Pons (tissue), 1 donor: ENCODE measurements around the gene PRPF6.

Source experiments
- DNase-seq: peaks from one replicate; pipeline ENCODE4 v3.0.0-alpha.2; 2016; ENCODE audit warnings: low spot score

The PRPF6 gene

DNA sequence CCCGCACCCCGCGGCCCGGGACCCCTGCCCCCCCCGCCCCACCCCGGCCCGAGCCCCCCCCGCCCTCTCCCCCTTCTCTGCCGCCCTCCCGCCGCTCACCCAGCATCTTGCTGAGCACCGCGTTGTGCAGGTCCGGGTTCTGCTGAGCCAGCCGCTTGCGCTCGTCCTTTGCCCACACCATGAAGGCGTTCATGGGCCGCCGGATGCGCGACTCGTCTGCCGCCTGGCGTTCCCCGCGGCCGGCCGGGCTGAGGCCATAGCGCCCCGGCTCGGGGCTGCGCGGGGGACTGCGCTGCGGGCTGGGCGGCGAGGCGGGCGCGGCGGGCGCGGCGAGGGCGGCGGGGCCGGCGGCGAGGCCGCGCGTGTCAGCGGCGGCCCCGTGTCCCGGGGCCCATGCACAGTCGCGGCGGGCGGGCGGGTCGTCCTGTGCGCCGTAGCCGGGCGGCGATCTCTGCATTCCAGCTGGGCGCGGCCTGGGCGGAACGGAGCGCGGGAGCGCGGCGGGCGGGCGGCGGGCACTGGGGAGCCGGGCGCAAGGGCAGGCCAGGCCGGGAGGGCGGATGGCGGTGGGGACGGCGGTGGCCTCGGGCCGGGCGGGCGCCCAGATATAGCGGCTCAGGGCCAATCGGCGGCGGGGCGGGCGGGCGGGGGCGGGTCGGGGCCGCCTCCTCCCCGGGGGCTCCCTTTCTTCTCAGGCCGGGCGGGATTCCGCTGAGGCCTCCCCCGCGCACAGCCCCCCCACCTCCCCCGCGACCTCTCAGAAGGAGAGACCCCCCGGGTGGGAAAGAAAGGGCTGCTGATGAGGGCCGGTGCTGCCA lies 68.3 kb downstream of the PRPF6 start, which contains the start of gene SOX18:
SOX18 (minus strand) TSS at position 580 of the 818 bp plus-strand sequence; CDS start at position 457, 123 bp downstream.
- no peak for DNase-seq

DNA sequence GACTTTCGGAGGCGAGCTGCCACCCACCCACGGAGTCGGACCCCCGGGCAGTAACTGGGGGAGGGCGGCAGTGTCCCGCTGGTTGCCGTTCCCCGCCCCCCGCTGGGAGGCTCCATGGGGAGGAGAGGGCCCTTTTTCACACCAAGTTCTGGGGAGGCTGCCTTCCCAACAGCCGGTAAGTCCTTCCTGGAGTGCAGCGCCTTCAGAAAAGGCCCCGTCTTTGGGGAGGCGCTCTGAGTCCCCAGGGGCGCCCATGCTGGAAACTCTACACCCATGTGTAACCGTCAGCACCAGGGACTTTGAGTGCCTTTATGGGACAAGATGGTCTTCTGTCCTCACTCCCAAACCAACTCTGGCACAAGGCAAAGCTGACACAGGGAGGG lies 68.9 kb downstream of the PRPF6 start:
- DNase-seq = no peak

DNA sequence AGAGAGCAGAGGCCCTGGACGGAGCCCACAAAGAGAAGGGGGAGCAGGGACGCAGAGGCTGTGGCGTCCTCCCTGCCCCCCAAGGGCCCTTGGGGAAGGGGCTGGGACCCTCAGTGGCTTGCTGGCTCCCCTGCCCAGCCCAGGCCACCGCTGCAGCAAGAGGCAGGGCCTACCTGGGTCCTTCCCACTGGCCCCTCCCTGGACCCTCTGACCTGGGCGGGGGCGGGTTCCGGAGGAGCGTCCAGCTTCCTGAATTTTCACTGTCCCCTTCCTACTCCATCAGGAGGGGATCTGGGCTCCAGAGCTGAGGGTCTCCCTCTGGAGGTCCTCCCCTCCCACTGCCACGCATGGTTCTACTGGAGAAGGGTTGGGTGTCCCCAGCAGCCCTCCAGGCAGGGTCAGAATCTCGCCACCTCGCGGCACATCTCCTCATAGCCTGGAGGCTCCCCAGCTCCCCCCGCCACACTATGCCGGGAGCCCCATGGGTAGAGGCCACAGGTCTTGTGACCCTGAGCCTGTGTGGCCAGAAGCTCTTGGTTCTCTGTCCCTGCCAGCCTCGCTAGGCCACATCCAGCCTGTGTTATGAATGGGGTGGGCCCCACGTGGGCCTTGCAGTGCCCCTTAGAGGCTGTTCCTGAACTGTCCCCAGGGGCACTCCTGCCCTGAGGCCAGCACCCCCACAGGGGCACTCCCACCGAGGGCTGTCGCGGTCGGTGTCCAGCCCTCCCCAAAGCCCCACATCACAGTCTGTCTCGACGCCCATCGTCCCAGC lies 69.5 kb downstream of the PRPF6 start:
- DNase-seq = no peak

DNA sequence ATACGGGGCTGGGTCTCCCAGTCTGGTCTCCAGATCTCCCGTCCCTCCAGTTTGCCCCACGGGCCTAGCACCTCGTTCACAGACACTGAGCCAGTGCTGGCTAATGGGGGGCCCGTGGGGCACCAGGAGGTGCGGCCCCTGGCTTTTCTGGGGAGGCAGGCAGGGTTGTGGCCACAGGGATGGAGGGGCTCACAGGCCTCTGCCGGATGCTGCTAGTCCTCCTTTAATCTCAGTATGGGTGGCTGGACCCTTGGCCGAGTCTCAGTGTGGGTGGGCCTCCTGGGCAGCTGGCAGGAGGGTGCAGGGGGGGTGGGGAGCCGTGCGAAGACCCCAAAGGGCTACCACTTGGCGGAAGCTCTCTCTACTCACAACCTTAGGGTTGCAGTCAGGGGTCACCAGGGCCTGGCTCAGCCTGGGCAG lies 70.1 kb downstream of the PRPF6 start:
- no peak for DNase-seq

DNA sequence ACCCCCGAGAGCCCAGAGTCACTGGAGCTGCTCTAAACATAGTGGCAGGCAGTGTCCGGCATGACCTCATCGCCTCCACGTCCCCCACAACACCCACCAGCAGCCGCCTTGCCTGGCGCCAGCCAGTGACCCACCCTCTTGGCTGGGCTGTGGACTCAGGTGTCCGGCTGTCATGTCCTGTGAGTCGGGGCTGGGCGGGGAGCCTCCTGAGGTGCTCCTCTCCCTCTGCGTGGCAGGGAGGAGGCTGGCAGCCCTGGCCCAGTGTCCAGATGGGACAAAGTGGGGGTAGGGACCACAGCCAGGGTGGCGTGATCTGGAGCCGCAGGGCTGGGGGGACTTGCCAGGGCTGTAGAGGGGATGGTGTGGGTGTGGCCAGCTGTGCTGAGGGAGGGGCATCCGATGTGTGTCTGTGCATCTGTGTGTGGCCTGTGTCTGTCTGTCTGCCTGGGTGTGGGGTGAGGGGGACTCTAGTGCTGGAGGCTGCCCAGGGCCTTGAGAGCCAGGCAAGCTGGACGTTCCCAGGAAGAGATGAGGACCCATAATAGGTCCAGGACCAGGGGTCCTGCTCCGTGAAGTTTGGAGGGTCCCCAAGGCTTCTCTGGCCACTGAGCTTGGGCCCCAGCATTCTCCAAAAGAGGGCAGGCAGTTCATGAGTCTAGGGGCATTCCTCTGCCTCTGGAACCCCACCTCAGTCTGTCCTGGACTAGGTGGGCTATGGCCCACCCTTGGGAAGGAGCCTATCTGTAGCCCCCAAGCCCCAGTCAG lies 70.8 kb downstream of the PRPF6 start:
- DNase-seq = no peak

DNA sequence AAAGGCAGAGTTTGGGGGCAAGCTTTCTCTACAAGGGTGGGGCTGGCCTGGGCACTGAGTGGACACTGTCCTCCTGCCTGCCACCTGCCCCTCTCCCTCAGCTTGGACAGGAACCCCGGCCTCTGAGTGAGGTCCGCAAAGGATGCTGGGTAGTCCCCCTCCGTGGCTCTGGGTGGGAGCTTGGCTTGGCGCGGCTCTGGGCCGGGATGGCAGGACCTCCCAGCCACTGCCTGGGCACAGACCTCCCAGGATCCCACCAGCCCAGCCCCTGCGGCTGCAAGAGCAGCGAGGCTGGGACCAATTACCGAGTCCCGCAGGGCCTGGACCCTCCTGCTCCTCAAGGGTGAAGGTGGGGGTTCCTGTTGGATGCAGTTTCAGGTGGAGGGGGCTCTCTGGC lies 71.4 kb downstream of the PRPF6 start:
- no peak for DNase-seq

DNA sequence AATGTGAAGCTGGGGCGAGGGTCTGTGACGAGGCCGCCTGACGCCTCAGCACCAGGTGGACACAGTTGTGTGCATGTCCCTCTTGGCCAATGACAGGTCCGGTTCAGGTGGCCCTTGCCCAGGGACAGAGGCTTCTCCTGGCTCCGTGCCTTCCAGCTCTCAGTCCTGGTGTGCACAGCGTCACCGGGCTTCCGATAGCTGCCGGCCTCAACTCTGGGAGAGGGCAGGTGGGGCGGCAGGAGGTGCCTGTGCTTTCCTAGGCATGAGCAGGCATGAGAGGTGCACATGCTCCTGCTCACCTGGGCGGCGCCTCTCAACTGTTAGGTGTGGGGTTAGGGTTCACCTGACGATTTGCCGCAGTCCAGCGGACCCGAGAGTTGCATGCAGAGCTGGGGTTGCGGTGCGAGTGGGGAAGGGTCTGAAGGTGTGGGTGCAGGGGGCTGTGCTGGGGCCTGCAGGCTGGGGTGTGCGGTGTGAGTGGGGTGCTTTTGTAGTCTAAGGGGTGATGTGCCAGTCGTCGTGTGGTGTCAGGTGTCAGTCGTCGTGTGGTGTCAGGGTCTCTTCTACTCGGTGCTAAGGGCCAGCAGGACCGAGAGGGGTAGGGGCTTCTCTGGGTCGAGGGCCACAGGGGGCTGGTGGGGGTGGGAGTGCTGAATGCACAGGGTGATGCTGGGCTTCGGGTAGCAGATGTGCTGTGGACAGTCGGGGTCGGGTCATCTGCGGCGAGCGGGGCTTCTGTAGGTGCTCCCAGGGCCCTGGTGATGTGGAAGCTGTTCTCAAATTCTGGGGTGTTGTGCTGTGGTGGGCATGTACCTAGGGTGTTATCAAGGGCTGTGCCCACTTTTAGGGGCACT lies 72.3 kb downstream of the PRPF6 start:
- no peak for DNase-seq

DNA sequence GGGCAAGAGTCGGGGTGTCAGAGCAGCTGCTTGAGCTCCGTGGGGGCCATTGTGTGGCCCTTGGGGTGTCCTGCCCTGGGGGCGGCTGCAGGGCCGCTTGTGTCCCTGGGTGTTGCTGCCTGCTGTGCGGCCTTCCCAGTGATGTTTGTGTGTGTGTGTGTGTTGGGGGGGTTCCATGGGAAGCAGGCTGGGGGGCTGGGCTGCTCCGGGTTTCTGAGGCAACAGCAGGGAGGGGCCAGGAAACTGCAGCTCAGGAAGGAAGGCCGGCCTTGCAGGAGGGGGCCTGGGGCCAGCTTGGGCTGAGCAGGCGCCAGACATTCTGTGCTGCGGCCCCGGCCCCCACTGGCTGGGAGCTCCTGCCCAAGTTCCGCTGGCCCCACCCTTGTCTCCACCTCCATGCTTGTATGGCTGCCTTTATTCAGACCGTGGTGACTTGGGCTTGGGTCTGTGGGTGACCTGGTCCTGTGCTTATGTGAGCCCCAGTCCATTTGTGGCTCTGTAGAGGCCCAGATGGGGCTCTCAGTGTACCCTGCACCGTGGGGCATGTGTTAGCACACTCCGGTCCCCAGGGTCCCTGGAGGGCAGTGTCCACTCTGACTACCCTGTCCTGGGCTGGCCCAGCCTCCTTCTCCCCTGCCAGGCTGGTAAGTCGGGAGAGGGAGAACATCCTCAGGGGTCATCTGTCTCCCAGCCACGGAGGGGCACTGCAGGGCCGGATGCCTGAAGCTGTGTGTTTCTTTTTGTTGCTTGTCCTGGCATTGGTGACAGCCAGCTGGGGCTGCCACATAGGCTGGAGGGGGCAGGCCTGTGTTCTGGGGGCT lies 73.1 kb downstream of the PRPF6 start:
- DNase-seq = no peak

DNA sequence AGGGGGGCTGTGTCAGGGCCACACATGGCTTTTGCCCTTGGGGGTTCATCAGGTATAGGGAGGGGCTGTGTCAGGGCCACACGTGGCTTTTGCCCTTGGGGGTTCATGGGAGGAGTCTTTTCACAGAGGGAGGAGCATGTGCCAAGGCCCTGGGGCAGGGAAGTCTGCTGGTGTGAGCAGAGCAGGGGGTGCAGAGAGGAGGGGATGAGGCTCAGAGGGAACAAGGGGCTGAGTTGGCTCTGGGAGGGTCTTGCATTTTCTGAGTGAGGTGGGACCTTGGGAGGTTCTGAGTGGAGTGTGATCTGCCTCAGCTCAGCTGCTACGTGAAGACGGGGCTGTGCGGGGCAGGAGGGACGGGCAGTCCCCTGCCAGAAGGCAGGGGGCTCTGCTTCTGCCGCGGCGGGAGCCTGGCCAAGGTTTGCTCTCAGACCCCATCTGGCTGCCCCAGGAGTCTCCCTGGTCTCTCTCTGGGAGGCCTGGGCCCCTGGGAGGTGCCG lies 74.5 kb downstream of the PRPF6 start:
- no peak for DNase-seq

DNA sequence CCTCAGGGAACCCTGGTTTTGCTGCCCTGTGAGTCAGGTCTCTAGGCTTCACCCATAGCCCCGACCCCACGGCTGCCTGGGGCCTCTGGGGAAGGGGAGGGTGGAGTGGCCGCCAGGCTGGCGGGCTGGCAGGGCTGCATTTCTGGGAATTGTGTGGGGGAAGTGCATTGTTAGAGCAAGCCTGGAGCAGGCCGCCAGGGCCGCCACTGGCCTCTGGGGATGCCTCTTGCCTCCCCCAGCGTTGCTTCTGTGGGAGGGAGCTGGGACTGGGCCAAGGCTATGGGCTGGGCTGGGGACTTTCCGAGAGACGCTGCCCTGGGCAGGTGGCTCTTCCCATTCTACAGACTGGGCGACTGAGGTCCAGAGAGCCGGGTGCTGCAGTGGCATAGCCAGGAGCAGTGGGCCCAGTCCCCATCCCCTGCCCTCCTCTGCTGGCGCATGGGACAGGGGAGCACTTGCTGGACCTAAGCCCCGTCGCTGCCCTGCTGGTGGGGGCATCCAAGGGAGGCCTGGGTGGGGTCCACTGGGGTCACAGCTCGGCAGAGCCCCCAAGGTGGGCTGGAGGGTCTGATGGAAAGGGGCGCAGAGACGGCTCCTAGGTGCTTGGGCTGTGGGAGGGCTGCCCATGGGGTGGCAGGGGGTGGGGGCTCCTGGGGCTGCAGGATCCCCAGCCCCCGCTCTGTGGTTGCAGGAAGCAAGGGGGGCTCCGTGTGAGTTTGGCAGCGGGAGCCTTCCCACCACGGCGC lies 75.1 kb downstream of the PRPF6 start:
- DNase-seq = no peak

DNA sequence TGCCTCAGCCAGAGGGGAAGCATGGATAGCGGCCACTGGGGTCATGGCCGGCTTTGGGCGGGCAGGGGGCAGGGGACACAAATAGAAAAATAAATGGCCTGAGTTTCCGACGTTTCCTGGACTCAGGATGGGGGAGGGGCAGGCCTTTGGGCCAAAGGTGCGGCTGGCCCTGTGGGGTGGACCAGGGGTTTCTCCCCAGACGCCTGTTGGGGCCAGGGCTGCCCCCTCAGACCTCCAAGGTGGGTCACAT lies 75.6 kb downstream of the PRPF6 start:
- DNase-seq = no peak

DNA sequence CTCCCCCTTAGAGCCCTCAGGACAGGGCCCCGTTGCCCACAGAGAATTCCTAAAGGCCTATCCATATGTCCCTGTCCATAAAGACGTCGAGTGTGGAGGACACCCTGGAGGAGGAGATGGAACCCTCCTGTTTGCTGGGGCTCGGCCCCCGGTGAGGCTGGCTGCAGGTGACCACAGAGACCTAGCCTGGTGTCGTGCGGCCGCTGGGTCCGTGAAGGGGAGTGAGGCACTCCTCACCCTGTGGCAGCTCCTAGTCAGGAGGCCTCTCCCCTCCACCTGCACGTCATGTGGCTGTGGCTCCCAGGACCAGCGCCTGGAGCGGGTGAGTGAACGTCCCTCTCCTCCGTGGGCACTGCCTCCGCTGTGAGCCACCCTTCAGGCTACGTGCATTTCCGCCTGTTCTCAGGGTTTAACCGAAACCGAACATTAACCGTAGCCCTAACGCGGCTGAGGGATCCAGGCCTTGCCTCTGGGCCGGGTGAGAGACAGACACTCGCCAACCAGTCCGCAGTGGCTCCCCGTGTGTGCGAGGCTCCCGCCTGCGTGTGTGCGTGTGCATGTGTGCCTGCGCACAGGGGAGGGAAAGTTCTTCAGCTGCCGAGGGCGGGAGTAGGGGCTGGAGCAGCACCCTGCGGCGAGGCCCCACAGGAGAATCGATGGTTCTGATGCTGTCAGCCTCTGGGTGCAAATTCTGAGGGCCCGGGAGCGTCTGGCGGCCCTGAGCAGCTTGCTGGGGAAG lies 76.1 kb downstream of the PRPF6 start:
- no peak for DNase-seq

DNA sequence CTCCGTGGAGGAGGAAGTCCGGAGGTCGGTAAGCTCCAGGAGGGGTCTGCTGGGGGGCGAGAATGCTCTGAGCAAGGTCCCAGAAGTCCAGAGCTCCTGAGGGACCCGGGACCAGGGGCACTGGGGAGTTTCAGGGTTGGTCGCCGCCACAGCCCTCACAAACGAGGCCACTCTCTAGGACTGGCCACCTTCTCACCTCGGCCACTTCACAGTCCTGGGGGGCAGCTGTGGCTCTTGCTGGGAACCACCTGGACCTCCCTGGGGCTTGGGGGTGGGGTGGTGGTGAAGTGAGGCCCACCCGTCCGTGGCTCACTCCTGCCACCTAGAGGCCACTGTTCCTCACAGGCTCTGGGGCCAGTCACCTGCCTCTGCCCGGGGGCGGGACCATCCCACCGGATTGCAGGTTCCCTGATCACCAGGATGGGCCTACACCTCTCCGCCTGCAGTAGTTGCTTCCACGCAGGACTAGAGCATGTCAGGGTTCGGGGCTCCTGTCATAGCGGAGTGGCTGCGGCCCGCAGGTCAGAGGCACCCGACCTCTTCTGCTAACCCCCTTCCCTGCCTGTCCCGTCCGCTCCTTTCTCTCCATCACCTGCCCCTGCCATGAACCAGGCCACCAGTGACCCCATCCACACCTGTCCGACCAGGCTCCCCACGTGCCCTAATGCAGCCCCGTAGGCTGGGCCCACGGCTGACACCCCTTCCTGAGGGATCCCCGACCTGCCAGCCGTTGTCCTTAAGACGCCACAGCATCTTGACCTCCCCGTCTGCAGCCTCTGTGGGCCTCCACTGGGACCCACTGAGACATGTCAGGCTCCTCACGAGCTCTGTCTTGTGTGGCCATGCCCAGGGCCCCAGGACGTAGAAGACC lies 76.9 kb downstream of the PRPF6 start:
- DNase-seq = no peak

DNA sequence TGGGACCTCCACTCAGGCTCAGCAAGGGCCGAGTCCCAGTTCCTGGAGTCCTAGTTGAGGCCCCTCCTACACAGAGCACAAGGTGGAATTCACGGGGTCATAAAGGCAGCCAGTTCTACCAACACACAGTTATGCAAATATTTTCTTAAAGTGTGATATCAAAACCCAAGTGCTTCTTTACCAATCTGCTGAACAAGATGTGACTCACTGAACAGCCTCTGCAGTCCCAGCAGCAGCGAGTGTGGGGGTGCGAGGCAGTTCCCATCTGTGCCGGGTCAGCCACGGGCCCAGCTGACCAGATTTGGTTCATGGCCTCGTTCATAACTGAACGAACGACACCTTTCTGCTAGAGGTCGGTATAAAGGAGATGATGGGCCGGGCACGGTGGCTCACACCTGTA lies 77.6 kb downstream of the PRPF6 start:
- no peak for DNase-seq

DNA sequence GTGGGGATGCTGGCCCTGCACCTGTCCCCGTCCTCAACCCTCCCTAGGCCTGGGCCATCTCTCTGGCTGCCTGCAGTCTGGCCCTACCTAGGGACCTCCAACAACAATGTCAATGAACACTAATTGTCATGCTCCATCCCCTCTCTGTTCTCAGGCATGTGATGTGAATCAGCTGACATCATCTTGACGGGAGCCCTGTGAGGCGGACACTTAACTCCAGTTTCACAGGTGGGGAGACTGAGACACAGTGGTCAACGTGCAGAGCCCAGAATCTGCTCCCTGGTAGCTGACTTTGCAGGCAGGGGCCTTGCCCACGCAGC lies 81.3 kb downstream of the PRPF6 start:
- DNase-seq = peak; percentile 51

DNA sequence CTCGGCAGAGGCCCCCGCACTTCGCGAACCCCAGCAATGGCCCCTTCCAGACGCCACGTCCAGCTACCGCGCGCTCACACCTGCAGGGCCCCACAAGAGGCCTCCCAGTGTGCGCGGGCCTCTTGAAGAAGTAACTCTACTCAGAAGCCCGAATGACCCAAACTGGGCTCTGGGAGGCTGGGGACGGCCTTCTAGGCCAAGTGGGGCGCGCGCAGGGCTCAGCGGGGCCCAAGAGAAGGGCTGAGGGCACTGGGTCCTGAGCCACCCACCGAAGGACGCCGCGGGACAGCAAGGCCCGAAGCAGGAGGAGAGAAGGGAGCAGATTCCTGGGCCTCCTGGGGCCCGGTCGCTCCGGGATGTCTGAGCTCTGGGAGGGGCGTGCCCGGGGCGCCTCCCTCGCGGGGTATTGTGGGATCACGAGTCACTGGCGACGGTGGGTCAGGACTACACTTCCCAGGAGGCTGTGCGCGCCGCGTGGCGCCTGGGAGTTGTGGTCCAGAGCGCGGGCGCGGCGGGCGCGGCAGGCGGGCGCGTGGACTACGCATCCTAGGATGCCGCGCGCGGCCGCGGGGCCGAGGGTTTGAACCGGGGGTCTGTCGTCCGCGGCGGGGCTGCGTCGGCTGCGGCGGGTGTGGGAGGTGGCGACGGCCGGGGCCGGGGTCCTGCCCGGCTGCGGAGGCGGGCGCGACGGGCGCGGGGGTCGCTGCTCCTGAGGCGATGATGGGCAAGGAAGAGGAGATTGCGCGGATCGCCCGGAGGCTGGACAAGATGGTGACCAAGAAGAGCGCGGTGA lies 81.9 kb downstream of the PRPF6 start, which contains the start of gene TCEA2:
TCEA2 (plus strand) TSS at position 603 of the 793 bp plus-strand sequence; CDS start at position 718, 115 bp downstream.
- DNase-seq = peak; percentile 94

DNA sequence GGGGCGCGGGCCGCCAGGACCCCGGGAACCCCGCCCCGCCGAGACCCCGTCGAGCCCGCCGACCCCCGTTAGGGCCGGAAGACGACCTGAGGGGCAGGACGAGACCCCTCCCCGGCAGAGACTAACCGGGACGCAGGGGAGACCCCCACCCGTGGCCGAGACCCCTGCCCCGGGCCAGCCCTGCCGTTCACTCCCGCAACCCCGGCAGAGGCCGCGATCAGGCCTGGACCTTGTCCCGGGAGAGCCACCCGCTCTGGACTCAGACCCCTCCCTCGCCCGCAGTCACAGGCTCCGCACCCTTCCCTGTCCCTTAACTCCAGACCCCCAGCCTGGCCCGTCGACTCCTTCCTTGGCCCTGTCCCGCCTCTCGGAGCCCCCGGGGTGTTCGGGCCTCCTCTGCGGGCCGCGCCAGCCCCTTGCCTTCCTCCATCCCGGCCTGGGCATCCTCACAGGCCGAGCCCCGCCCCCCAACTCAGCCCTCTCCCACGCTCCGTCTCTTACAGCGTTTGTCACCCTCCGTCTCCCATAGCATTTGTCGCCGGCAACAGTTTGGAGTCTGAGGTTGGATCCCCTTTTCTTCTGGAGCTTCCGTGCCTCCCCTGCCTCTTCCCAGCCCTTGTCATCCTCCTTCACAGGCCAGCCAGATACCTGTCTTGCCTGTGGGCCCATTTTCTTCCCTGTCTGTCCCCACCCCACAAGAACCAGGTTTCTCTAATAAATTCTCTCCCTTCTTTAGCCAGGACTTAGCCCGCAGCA lies 82.6 kb downstream of the PRPF6 start:
- DNase-seq = no peak
